ENCODE results near the gene SYNRG.
"Not testable (repeated sequence)": the region's sequence is repeated elsewhere in the genome, so short reads cannot be mapped to it uniquely, and the experiment has no call there.

Gene SYNRG, protein sequence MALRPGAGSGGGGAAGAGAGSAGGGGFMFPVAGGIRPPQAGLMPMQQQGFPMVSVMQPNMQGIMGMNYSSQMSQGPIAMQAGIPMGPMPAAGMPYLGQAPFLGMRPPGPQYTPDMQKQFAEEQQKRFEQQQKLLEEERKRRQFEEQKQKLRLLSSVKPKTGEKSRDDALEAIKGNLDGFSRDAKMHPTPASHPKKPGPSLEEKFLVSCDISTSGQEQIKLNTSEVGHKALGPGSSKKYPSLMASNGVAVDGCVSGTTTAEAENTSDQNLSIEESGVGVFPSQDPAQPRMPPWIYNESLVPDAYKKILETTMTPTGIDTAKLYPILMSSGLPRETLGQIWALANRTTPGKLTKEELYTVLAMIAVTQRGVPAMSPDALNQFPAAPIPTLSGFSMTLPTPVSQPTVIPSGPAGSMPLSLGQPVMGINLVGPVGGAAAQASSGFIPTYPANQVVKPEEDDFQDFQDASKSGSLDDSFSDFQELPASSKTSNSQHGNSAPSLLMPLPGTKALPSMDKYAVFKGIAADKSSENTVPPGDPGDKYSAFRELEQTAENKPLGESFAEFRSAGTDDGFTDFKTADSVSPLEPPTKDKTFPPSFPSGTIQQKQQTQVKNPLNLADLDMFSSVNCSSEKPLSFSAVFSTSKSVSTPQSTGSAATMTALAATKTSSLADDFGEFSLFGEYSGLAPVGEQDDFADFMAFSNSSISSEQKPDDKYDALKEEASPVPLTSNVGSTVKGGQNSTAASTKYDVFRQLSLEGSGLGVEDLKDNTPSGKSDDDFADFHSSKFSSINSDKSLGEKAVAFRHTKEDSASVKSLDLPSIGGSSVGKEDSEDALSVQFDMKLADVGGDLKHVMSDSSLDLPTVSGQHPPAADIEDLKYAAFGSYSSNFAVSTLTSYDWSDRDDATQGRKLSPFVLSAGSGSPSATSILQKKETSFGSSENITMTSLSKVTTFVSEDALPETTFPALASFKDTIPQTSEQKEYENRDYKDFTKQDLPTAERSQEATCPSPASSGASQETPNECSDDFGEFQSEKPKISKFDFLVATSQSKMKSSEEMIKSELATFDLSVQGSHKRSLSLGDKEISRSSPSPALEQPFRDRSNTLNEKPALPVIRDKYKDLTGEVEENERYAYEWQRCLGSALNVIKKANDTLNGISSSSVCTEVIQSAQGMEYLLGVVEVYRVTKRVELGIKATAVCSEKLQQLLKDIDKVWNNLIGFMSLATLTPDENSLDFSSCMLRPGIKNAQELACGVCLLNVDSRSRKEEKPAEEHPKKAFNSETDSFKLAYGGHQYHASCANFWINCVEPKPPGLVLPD (N-terminal part only)

DNA sequence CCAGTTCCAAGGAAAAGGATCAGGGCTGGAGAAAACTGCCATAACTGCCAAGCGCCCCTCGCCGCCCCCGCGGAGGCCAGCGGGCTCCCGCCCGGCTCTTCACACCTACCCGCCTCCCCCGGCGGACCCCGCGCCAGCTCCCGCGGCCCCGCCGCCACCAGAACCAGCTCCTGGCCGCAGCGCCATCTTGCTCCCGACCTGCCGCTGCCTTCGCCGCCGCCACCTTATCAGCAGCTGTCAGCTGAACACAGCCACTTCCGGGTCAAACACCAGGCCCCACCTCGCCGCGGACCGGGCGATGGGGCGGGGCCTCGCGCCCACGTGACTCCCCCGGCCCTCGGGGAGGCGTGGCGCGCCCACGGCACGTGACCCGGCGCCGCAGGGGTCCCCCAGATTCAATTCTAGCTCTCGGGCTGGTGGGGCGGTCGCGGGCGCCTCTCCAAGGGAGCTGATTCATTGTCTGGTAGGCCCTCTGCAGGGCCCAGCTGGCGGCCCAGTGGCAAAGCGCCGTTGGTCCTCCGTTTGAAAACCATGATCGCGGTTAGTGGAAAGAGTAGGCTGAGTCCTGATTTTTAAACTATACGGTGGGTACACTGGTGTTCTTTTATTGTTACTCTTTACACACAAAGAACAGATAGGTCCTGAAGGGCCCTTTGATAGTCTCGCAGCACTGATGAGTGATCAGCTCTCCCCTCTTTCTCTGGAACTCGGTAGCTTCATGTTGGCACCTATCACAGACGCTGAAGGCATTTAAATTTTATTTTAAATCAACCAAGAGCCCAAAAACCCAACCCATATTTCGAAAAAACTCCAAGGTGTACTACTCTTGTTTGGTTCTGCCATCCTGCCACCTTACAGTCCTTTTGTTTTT, at the start of gene SYNRG:
Gene SYNRG, minus strand, starts transcription at position 249 of the 871 bp plus-strand sequence. Its CDS starts 63 bp downstream, at position 186.
- DNase-seq (ENCODE audit: low spot score) = peak; percentile 94

DNA sequence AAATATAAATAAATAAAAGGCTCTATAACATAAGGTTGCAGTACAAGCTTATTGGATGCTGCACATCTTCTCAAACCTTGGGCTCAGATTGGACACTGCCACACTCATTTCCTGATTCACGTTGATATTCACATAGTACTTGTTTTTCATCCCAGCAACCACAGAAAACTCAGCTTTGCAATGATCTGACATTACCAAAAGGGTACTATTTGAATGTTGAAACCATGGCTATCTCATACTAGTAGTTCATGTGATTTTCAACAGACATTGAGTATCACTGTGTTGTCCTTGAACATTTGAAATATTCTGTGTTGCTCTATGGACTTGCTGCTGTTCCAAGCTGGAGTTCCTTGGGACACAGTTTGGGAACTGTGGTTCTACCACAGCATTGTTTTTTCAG, 48.0 kb upstream of the SYNRG start:
- no peak for DNase-seq (ENCODE audit: low spot score)

DNA sequence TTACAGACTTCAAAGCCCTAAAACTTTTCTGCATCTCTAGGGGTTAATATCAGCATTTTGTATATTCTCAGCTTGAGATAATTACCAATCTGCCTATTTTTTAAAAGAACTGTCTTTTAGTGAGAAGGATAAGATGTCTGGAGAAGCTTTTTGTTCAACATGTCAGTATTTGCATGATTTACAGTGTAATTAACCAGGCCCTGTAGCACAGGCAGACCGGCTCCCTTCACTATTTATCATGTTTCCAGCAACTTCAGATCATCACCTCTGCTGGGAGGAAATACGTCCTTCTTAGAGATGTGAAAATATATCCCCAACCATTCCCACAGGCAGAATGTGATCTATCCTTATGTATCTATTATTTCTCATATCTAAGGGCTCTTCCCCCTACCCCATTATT, 42.6 kb upstream of the SYNRG start:
- DNase-seq (ENCODE audit: low spot score) = no peak

DNA sequence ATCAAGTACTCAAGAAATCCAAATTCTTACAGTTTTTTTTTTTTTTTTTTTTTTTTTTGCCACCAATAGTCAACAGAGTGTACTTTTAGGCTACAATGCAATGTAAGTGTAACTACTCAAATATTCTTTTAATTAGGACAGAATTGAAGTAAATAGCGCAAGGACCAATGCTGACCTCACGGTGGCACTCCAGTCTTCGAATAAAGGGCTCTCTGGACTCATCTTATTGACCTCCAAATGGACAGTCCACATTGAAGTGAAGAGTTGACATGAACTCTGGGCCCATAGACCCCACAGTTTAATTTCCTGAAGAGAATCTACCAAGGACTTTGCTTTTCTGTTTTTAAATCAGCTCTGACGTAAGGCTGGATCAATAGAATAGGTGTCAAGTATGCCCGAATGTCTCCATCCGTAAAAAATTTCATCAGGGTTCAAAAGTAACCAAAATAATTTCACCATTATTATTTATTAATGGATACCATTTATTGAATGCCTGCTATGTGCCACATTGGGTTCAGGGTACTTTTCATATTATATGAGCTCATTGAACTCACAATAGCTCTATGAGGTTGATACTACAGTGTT, 41.3 kb upstream of the SYNRG start:
- DNase-seq (ENCODE audit: low spot score) = peak; percentile 54

DNA sequence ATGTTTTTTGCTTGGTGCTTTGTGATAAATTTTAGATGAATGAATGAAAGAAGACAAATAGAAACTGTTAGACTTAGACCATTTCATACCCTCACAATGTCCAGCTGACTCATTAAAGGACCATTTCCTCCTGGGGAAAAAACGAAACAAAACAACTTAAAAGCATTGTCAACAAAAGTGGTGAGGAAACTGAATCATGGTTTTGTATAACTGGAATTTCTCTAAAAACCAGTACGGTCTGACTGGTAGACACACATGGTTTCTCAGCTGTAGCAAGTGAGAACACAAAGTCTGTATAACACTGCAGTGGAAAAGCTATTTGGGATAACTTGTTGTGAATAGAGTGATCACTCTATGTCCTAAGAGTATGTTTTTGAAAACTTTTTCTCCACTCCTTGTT, 39.3 kb upstream of the SYNRG start:
- peak; percentile 93 for DNase-seq (ENCODE audit: low spot score)

DNA sequence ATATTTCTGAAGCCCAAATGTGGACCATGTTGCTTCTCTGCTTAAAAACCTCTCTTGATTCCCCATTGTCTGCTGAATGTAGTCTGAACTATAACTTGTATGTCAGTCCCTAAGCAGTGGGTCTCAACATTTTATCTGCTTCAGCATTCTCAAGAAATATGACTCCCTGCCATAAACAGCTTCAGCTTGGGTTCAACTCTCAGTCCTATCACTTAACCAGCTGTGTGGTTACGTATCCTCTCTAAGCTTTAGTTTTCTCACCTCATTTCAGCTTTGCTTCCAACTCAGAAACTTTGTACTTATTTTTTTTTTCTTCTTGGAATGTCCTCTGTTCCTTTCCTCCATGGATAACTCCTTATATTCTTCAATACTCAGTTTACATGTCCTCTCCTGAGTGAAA, 38.6 kb upstream of the SYNRG start:
- DNase-seq (ENCODE audit: low spot score) = no peak

DNA sequence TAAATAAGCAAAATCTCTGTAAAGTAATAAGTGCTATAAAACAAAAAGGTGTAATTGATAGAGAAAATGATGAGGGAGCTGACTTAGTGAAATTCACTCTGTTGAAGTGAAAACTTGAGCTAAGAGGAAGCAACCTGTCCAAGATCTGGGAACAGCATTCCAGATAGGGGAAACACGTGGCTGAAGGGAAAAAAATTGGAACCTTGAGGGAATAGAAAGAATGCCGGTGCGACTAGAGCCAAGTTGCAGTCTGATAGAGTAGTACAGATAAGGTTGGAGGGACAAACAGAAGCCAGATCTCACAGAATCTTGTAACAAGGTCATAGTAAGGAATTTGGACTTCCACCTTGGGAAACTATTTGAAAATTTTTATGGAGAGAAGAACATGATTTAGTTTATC, 34.7 kb upstream of the SYNRG start:
- DNase-seq (ENCODE audit: low spot score) = no peak

DNA sequence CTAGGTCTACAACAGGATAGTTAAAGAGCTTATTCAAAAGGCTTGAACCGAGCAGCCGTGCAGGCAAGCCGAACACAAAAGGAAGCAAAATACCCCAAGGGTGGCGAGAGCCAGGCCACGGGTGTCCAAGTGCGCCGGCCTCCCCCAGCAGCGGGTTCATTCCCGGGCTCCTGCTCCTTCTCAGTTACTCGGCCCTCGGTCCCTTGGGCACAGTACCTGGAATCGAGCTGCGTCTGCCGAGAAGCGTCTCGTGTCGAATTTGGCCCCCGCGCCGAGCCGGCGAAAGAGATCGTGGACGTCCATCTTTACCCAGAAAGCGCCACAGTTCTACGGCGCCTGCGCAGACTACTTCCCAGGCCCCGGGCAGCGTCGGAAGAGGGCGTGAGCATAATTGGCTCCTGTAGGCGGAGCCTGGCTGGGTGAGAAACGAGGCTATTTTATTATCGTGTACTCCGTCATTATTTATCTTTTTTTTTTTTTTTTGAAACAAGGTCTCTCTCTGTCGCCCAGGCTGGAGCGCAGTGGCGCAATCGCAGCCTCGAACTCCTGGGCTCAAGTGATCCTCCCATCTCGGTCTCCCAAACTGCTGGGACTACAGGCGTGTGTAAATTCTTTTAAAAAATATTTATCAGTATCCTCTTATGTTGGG, 34.0 kb upstream of the SYNRG start, which contains the start of gene DDX52:
Gene DDX52, minus strand, starts transcription at position 329 of the 649 bp plus-strand sequence. Its CDS starts 26 bp downstream, at position 303.
- peak; percentile 87 for DNase-seq (ENCODE audit: low spot score)

DNA sequence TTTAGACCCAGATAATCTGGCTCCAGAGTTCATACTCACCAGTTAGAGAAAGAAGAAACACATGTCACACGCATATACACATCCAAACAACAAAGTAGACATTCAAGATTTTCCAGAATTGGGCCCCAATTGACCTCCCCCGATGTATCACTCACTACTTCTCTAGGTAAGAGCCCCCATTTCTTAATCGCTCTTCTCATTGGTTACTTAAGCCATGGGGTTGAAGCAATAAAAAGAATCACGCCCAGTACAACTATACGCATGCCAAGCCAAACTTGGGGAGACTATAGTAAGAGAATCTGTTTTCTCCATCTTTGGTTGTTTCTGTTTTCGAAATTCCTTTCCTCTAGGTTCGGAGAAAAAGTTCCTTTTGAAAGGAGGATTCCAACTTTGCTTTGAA, 33.5 kb upstream of the SYNRG start:
- no peak for DNase-seq (ENCODE audit: low spot score)

DNA sequence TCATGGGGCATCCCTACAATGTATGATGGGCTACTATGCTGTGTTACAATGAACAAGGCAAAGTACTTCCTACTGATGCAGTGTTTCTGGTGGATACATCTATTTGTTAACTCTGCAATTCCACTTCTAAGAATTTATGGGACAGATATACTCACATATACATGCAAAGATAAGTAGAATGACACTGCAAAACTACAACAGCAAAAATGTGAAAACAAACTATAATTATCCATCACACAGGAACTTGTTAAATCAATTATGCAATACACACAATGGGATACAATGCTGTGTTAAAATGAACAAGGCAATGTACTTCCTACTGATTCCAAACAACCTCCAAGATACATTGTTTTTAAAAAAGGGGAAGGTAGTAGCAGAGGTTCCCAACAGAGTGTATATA, 30.8 kb upstream of the SYNRG start:
- no peak for DNase-seq (ENCODE audit: low spot score)

DNA sequence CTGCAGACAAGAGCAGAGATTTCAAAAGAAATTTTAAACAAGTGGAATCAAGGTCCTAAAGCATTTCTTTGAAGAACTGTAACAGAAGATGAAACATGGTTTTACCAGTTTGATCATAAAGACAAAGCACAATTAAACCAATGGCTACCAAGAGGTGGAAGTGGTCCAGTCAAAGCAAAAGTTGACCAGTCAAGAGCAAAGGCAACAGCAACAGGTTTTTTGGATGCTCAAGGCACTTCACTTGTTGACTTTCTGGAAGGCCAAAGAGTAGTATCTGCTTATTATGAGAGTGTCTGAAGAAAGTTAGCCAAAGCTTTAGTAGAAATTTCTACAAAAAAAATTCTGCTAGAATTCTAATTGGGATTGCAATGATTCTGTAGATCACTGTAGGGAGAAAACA, 28.7 kb upstream of the SYNRG start:
- DNase-seq (ENCODE audit: low spot score) = no peak

DNA sequence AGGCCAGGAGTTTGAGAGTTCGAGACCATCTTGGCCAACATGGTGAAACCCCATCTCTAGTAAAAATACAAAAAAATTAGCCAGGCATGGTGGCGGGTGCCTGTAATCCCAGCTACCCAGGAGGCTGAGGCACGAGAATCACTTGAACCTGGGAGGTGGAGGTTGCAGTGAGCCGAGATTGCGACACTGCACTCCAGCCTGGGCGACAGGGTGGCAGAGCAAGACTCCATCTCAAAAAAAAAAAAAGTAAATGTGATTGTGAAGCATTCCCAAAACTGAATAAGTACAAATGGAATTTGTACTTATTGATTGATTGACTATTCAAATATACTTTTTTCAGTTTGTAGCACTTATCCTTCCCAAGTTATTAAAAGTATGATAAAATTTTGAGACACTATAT, 7.2 kb upstream of the SYNRG start:
- DNase-seq (ENCODE audit: low spot score) = not testable (repeated sequence)

DNA sequence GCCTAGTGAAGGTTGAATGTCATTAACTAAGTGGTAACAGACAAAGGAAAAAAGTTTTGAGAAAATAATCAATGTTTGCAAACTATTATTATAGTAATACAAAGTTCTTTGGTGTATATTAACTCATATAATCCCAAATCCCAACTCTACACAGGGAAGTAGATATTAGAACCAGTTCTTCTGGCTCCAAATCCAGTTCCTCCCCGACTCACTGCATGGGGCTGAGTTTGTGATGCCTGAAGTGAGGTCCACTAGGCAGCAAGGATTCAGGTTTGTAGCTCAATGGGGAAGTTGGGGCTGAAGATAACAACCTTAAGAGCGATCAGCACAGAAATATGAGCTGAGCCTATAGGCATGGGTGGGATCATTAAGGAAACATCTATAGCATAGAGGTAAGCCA, 5.6 kb upstream of the SYNRG start:
- no peak for DNase-seq (ENCODE audit: low spot score)

DNA sequence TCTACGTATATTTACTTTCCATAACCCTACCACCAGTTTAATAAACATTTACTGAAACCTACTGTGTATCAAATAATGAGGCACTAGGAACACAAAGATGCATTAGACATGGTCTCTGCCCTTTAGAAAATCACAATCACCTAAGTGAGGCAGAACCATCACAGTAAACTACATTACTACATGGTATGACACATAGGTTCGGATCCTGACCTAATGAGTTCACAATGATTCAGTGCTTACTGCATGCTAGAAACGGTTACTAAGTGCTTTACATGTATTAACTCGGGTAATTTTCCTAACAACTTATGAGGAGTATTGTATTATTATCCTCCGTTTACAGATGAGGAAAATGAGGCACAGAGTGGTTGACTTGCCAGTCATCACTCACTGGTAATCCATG, 5.2 kb upstream of the SYNRG start:
- peak; percentile 30 for DNase-seq (ENCODE audit: low spot score)

DNA sequence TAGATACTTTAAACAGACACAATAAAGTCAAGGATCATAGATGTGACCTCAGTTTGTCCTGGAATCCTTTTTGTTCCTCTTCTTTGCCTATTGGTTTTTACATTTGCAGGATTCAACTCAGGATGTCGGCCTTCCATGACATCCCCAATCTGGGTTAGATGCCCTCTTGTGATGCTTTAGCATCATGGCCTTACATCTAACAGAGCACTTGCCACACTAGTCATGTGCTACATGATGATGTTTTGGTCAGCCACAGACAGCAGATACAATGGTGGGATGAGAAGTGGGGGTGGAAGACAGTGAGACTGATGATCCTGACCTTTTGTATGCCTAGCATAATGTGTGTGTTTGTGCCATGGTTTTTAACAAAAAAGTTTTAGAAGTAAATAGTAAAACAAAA, 1.8 kb upstream of the SYNRG start:
- no peak for DNase-seq (ENCODE audit: low spot score)

DNA sequence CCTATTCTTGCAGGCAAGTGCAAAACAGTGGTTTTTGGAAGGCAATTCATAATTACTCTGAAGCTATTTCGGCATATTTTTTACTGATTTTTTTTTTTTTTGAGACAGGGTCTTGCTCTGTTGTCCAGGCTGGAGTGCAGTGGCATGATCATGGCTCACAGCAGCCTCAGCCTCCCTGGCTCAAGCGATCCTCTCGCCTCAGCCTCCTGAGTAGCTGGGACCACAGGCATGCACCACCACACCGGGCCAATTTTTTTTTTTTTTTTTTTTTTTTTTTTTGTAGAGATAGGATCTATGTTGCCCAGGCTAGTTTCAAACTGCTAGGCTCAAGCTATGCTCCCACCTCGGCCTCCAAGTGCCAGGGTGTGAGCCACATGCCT, 813 bp upstream of the SYNRG start:
- not testable (repeated sequence) for DNase-seq (ENCODE audit: low spot score)

DNA sequence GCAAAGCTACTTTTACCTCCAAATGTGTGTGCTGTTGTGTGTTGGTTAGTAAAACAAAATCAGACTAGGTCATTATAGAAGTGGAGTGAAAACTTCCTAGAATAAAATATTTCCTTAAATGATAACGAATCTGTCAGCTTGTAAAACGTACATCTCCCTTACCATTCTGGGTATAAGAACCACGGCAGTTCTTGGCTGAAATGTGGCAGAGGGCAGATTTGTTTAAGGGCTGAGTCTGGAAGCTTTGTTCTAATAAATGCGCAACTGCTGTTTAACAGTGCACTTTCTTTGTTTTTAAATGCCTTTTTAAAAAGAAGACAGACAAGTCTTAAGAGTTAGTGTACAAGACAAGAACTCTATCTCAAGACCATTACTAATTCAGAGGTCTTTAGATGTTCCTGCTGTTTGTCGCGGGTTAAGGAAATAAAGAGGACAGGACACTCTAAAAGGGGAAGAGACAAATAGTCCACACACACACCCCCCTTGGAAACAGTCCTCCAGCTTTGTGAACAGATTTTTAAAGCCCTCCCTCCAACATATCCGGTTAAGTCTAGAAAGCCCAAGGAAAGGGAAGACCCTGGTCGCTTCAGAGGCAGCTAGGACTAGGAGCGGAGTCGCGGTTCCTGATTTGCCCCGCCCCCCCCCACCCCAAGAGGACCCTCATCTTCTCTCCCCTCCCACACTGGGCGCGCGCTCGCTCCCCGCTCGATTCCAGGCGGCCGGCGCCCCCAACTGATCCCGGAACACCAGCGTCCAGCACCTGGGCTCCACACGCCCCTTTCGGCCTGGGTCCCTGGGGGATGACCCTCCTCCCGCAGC, 658 bp downstream of the SYNRG start:
- DNase-seq (ENCODE audit: low spot score) = peak; percentile 42

DNA sequence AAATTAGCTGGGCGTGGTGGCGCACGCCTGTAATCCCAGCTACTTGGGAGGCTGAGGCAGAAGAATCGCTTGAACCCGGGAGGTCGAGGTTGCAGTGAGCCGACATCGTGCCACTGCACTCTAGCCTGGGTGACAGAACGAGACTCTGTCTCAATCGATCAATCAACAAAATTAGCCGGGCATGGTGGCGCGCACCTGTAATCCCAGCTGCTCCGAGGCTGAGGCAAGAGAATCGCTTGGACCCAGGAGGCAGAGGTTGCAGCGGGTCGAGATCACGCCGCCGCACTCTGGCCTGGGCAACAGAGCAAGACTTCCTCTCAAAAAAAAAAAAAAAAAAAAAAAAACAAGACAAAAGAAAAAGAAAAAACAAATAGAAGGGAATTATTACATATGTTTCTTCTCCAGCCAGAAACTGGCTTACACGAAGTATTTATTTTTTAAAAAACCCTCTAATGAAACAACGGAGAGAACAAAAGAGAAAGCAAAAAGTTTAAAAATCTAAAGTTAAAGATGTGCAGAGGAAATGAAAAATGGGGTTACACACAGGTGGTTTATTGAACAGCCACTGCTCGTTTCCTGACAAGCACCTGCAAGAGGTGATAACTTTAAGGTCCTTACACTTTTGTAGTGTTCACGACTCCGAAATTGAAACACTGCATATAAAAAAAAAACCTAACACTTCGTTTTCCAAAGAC, 1.4 kb downstream of the SYNRG start:
- DNase-seq (ENCODE audit: low spot score) = no peak
